ENCODE results near the gene KCNJ3. TPM values are rescaled to one million over a fixed set of nuclear protein-coding genes. Genes with fewer than 3 reads are reported as not detected.

KCNJ3 gene
- total and polyA plus RNA-seq, 4 donors: 0.01 to 0.31 (median 0.05) TPM

GRCh38 chr2:154707994-154708575, 9.6 kb downstream of the KCNJ3 start:
- no peak overlapping the region for H3K27ac ChIP-seq (ENCODE audit: low read depth in 1 of 2, low read length in 1 of 2)
- no peak for DNase-seq
- no peaks in the 10 kb centered on the region for H3K9me3 ChIP-seq (ENCODE audit: control insufficient read depth in 4 of 4, insufficient read depth in 3 of 4, low read length in 3 of 4)
- no peak overlapping the region for H3K9ac ChIP-seq (ENCODE audit: insufficient read depth in 1 of 2, low read length in 2 of 2)
- H3K27me3 ChIP-seq (ENCODE audit: control insufficient read depth in 3 of 3, insufficient read depth in 3 of 3, low read length in 2 of 3): peaks cover 0 to 2% (median 0%) of the 10 kb centered on the region in 3 donors
- H3K4me1 ChIP-seq (ENCODE audit: control insufficient read depth in 5 of 5, insufficient read depth in 5 of 5, low read length in 5 of 5): peaks cover 0 to 6% (median 0%) of the 10 kb centered on the region in 5 donors
- TF ChIP-seq CTCF (IDR thresholded peaks at IDR 0.05; ENCODE audit: control extremely low read depth, extremely low read depth): no peak
- WGBS, 2 donors: 85 to 86% methylated on average over 3 of the region's 3 CpGs
- no peak for ATAC-seq (ENCODE audit: insufficient read depth, low FRiP score)
- H3K36me3 ChIP-seq (ENCODE audit: control insufficient read depth in 4 of 4, insufficient read depth in 4 of 4, low read length in 4 of 4): no peaks in the 10 kb centered on the region
- H3K4me3 ChIP-seq: no peak overlapping the region

GRCh38 chr2:154709215-154709614, 10.7 kb downstream of the KCNJ3 start:
- Histone ChIP-seq H3K9me3 (ENCODE audit: control insufficient read depth in 4 of 4, insufficient read depth in 3 of 4, low read length in 3 of 4) (no peaks in the 10 kb centered on the region), H3K4me1 (ENCODE audit: control insufficient read depth in 5 of 5, insufficient read depth in 5 of 5, low read length in 5 of 5) (peaks cover 0 to 6% (median 0%) of the 10 kb centered on the region in 5 donors), H3K4me3 (no peak overlapping the region), H3K36me3 (ENCODE audit: control insufficient read depth in 4 of 4, insufficient read depth in 4 of 4, low read length in 4 of 4) (no peaks in the 10 kb centered on the region), H3K9ac (ENCODE audit: insufficient read depth in 1 of 2, low read length in 2 of 2) (no peak overlapping the region), H3K27ac (ENCODE audit: low read depth in 1 of 2, low read length in 1 of 2) (no peak overlapping the region), H3K27me3 (ENCODE audit: control insufficient read depth in 3 of 3, insufficient read depth in 3 of 3, low read length in 2 of 3) (peaks cover 0 to under 1% (median 0%) of the 10 kb centered on the region in 3 donors)
- WGBS, 2 donors: 65 to 77% methylated on average over 3 of the region's 3 CpGs
- no peak for TF ChIP-seq CTCF (IDR thresholded peaks at IDR 0.05; ENCODE audit: control extremely low read depth, extremely low read depth)
- peak; percentile 15 to 88 (median 69) for DNase-seq
- ATAC-seq (ENCODE audit: insufficient read depth, low FRiP score): no peak

- no peak for TF ChIP-seq CTCF (IDR thresholded peaks at IDR 0.05; ENCODE audit: control extremely low read depth, extremely low read depth)
- H3K9ac ChIP-seq (ENCODE audit: insufficient read depth in 1 of 2, low read length in 2 of 2): no peak overlapping the region
- H3K36me3 ChIP-seq (ENCODE audit: control insufficient read depth in 4 of 4, insufficient read depth in 4 of 4, low read length in 4 of 4): no peaks in the 10 kb centered on the region
- no peaks in the 10 kb centered on the region for H3K9me3 ChIP-seq (ENCODE audit: control insufficient read depth in 4 of 4, insufficient read depth in 3 of 4, low read length in 3 of 4)
- H3K4me3 ChIP-seq: no peak overlapping the region
- H3K27me3 ChIP-seq (ENCODE audit: control insufficient read depth in 3 of 3, insufficient read depth in 3 of 3, low read length in 2 of 3): no peaks in the 10 kb centered on the region
- 91 to 97% methylated on average over 2 of the region's 2 CpGs for WGBS, 2 donors
- DNase-seq (no peak), ATAC-seq (ENCODE audit: insufficient read depth, low FRiP score) (no peak)
- peaks cover 0 to 6% (median 0%) of the 10 kb centered on the region in 5 donors for H3K4me1 ChIP-seq (ENCODE audit: control insufficient read depth in 5 of 5, insufficient read depth in 5 of 5, low read length in 5 of 5)
- no peak overlapping the region for H3K27ac ChIP-seq (ENCODE audit: low read depth in 1 of 2, low read length in 1 of 2)
These were observed 11.6 kb downstream of the KCNJ3 start for GRCh38 chr2:154710078-154710477.

- Histone ChIP-seq H3K4me3 (no peak overlapping the region), H3K4me1 (ENCODE audit: control insufficient read depth in 5 of 5, insufficient read depth in 5 of 5, low read length in 5 of 5) (peaks cover 0 to 6% (median 0%) of the 10 kb centered on the region in 5 donors), H3K9me3 (ENCODE audit: control insufficient read depth in 4 of 4, insufficient read depth in 3 of 4, low read length in 3 of 4) (no peaks in the 10 kb centered on the region), H3K9ac (ENCODE audit: insufficient read depth in 1 of 2, low read length in 2 of 2) (no peak overlapping the region), H3K27me3 (ENCODE audit: control insufficient read depth in 3 of 3, insufficient read depth in 3 of 3, low read length in 2 of 3) (no peaks in the 10 kb centered on the region), H3K36me3 (ENCODE audit: control insufficient read depth in 4 of 4, insufficient read depth in 4 of 4, low read length in 4 of 4) (no peaks in the 10 kb centered on the region), H3K27ac (ENCODE audit: low read depth in 1 of 2, low read length in 1 of 2) (no peak overlapping the region)
- no peak for TF ChIP-seq CTCF (IDR thresholded peaks at IDR 0.05; ENCODE audit: control extremely low read depth, extremely low read depth)
- ATAC-seq (ENCODE audit: insufficient read depth, low FRiP score): no peak
- DNase-seq: no peak
- WGBS, 2 donors: 89 to 91% methylated on average over 2 of the region's 2 CpGs
These were observed 12.2 kb downstream of the KCNJ3 start for GRCh38 chr2:154710685-154711084.

All from lung (tissue), 12 donors.